HG03039 (cell line): Measurements from ENCODE around the gene KCNIP4.
"Not testable (repeated sequence)": the region's sequence is repeated elsewhere in the genome, so short reads cannot be mapped to it uniquely, and the experiment has no call there.

Source experiments
- ATAC-seq: cut with Tn5 transposase; IDR thresholded peaks from one replicate; pipeline ENCODE4 v1.9.1; 2021; ENCODE audit warnings: mild to moderate bottlenecking, moderate library complexity; ENCODE audit not compliant: unreplicated experiment

The KCNIP4 gene

DNA sequence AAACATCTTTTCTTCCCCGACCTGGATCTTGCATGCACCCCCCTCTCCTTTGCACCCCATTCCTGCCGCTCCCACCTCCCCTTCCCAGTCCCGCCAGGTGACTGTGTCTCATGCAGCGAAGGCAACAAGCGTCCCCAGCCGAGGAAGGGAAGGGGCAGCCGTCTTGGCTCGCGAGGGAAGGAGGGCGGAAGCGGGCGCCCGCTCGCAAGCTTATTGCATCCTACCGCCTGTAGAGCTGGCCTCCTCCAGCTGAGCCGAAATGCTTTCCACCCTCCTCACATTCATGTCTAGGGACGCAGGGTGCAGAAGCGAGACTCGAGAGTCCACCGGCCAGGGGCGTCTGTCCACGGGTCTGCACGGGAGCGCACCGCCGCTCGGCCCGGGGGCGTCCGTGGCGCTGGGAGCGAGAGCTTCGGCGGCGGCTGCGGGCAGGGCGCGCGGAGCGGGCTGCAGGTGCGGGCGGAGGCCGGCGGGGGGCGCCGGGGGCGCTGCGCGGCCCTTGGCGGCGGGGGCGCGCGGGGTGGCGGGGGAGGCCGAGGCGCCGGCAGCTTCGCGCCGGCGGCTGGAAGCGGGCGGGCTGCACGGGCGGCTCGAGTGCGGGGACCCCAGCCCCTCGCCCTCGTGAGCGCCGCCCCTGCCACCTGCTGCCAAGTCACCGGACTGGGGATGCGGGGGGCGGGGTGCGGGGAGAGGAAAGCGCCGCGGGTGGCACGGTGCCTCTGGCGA, at the start of gene KCNIP4:
Gene KCNIP4, minus strand, starts transcription at position 426 of the 726 bp plus-strand sequence.
- ATAC-seq = no peak

GRCh38 chr4:21996618-21997017, 48.0 kb upstream of the KCNIP4 start:
- ATAC-seq = not testable (repeated sequence)

DNA sequence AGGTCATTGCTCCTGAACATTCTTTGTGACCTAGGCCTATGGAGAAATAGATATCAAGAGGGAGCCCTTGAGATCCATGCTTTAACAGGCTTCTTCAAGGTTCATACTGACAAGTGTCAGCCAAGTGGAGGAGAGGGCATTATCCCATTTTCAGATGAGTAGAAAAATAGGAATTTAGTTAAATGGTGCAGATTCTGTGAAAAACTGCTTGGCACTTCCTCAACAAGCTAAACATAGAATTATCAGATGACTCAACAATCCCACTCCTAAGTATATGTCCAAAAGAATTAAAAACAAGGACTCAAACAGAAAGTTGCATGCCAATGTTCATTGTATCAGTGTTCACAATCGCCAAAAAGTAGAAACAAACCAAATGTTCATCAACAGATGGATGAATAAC, 43.8 kb upstream of the KCNIP4 start:
- no peak for ATAC-seq

DNA sequence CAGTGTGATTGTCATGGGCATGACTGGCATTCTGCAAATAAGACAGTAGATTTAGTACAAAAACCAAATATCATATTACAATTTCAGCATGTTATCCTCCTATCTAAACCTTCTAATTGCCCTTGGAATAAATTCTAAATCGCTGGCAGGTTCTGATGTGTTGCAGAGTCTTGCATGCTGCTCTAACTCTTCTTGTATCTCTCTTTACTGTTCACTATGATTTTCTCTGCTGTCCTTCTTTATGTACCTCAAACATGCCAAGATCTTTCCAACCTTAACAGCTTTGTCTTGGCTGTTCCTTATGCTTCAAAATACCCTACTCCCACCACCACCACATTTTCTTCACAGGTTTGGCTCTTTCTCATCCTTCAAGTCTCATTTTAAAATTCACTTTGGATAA, 43.0 kb upstream of the KCNIP4 start:
- no peak for ATAC-seq

- ATAC-seq = no peak
Observed at GRCh38 chr4:21991050-21991449, 42.5 kb upstream of the KCNIP4 start.

DNA sequence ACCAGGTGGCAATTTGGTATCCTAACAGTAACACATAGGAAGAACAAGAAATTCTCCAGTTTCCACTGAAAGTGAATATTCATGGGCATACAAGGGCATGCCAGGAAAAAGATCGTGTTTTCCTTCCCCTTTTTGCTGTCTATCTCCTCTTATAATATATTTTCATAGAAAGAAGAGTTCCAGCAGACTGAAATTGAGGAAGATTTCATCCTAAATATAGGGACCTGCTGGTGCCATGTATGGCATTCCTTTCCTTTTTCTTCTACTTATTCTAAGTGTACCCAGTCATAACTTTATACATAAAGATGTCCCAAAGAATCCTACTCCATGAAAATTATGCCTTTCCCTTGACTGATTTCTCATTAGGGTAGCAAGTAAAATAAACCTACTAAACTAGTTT, 40.8 kb upstream of the KCNIP4 start:
- ATAC-seq = no peak

DNA sequence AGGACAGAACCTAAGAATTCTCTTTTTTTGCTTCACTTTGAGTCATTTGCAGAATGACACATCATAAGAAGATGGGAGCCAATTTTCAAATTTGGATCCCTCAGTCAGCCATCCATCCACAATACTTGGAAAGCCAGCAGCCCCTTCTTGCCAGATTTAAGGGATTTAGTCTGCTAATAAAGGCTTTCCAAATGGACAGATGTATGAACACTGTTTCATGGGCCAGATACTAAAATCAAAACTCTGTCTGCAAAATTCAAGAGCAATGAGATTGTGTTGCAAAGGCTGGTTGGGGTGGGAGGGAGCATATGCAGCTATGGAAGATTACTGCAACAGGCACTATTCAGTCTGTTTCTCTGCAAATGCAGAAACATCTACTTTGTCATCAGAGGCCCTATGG, 37.7 kb upstream of the KCNIP4 start:
- ATAC-seq = no peak

DNA sequence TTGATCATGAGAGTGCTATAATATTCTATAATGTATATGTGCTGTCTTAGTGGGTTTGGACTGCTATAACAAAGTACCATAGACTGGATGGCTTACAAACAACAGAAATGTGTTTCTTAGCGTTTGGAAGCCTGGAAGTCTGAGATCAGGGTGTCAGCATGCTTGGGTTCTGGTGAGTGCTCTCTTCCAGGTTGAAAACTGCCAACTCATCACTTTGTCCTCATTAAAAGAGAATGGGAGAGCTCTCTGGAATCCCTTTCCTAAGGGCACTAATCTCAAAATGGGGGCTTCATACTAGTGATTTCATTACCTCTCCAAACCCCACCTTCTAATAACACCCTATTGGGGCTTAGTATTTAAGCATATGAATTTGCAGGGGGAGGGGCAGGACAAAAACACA, 33.5 kb upstream of the KCNIP4 start:
- ATAC-seq = no peak

GRCh38 chr4:21979196-21979595, 30.6 kb upstream of the KCNIP4 start:
- no peak for ATAC-seq

- ATAC-seq = no peak
Observed at GRCh38 chr4:21976166-21976565, 27.6 kb upstream of the KCNIP4 start.

DNA sequence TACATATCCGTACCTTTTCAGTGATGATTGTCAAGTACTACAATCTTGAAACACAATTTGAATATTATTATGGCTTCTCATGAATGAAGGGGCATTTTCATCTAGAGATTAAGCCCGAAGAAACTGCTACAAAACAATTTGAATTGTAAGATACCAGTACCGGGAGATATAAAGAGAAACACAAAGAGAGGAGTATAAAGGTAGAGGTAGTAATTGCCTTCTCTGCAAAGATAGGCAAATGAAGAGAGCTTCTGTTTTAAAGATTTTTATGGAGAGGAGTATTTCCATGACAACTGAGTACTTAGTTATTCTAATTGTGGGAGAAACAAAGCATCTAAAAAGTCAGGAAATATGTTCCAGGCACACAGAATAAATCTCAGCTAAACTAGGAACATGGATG, 25.3 kb upstream of the KCNIP4 start:
- ATAC-seq = no peak

DNA sequence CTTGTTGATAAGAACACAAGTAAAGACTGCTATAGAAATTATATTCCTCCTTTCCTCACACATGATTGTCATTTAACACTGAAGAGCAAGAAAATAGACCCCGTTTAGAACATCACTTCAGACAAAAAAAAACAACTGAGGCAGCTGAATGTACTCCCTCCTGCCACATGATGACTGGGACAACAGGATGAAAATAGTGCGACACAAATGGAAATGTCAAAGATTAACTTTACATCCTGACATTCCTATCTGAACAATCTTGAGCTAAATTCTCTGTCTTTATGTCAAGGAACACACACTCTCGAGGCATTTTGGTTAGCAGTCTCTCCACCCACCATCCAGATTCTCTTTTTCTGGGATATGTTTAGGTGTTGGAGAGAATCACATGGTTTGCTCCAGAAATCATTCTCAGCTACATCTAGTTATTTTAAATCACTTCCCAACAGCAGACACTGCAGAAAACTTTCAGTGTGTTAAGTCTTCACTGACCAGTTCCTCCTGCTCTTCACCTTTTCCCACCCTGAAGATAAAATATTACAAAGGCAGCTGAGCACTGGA, 16.3 kb upstream of the KCNIP4 start:
- ATAC-seq = no peak

DNA sequence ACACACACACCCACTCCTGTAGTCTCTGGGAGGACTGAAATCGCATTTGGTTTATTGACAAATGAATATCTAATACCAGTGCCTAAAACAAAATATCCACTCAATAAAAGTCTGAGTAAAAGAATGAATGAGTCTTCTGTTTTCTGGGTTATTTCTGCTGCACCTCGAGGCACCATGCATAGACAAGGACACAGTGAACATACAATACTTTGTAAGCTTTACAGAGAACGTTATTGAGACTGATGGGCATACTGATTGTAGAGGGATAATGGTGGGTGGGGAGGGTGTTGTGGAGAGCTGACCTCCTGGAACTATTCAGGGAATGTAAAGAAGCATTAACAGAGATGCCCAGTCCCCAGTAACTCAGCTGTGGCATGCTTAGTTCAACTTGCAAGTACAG, 14.1 kb upstream of the KCNIP4 start:
- no peak for ATAC-seq

- no peak for ATAC-seq
Observed at GRCh38 chr4:21960793-21961192, 12.2 kb upstream of the KCNIP4 start.

GRCh38 chr4:21954916-21955315, 6.3 kb upstream of the KCNIP4 start:
- ATAC-seq = no peak

DNA sequence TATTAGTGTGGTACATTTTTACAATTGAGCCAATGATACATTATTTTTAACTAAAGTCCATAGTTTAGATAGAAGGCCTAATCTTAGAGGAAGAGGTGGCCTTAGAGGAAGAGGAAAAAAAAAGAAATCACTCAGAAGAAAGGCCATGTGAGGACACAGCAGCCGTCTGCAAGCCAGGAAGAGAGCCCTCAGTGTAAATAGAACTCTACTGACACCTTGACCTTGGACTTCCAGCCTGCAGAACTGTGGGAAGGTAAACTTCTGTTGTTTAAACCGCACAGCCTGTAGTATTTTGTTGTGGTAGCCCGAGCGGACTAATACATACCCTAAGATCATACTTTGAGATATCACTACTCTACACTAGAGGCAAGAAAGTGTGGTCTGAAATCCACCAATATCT, 5.1 kb upstream of the KCNIP4 start:
- no peak for ATAC-seq

GRCh38 chr4:21952549-21952948, 4.0 kb upstream of the KCNIP4 start:
- no peak for ATAC-seq

GRCh38 chr4:21949073-21949457, 493 bp upstream of the KCNIP4 start:
- ATAC-seq = no peak

GRCh38 chr4:21947791-21948346, 703 bp downstream of the KCNIP4 start:
- ATAC-seq = no peak

- ATAC-seq = no peak
Observed at GRCh38 chr4:21946858-21947257, 1.7 kb downstream of the KCNIP4 start.

GRCh38 chr4:21921526-21922180, 26.9 kb downstream of the KCNIP4 start:
- no peak for ATAC-seq

- ATAC-seq = no peak
Observed at GRCh38 chr4:21915761-21916160, 32.8 kb downstream of the KCNIP4 start.
